Measurements from ENCODE around the gene CTAG1B.
"Not testable (repeated sequence)": the region's sequence is repeated elsewhere in the genome, so short reads cannot be mapped to it uniquely, and the experiment has no call there.

Gene CTAG1B

DNA sequence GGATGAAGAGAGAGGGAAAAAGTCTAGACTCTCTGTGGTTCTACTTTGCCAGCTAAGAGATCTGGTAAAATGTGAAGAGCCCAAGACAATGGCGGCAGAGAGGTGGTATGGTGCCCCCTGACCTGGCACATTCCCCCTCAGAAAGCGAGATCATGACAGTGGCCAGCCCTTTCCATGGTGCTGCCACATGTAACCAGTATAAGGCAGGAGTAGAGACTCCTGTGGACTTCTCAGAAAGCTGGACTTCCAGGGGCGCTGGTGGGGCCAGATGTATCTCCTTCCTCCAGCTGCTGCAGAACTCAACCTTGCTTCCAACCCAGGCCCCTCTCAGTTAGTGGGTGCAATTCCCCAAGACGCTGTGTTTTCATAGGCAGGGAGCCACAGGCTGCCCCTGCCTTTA lies 24.6 kb downstream of the CTAG1B start:
- TF ChIP-seq, protein P1, sequence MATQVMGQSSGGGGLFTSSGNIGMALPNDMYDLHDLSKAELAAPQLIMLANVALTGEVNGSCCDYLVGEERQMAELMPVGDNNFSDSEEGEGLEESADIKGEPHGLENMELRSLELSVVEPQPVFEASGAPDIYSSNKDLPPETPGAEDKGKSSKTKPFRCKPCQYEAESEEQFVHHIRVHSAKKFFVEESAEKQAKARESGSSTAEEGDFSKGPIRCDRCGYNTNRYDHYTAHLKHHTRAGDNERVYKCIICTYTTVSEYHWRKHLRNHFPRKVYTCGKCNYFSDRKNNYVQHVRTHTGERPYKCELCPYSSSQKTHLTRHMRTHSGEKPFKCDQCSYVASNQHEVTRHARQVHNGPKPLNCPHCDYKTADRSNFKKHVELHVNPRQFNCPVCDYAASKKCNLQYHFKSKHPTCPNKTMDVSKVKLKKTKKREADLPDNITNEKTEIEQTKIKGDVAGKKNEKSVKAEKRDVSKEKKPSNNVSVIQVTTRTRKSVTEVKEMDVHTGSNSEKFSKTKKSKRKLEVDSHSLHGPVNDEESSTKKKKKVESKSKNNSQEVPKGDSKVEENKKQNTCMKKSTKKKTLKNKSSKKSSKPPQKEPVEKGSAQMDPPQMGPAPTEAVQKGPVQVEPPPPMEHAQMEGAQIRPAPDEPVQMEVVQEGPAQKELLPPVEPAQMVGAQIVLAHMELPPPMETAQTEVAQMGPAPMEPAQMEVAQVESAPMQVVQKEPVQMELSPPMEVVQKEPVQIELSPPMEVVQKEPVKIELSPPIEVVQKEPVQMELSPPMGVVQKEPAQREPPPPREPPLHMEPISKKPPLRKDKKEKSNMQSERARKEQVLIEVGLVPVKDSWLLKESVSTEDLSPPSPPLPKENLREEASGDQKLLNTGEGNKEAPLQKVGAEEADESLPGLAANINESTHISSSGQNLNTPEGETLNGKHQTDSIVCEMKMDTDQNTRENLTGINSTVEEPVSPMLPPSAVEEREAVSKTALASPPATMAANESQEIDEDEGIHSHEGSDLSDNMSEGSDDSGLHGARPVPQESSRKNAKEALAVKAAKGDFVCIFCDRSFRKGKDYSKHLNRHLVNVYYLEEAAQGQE (IDR thresholded peaks at IDR 0.05; ENCODE audit: insufficient read depth in 1 of 2, low read depth in 2 of 2, low read length in 2 of 2), result no peak
- TF ChIP-seq TAF1 (IDR thresholded peaks at IDR 0.05; ENCODE audit: borderline replicate concordance, insufficient read depth, low read length) (no peak), POLR2AphosphoS5 (IDR thresholded peaks at IDR 0.05; ENCODE audit: low read depth, low read length) (no peak), SIN3A (IDR thresholded peaks at IDR 0.05; ENCODE audit: borderline replicate concordance, insufficient read depth, low read length) (no peak), FOXP2 (optimal IDR thresholded peaks at IDR 0.05; ENCODE audit: borderline replicate concordance, extremely low read depth, extremely low read length, insufficient read depth) (no peak)

DNA sequence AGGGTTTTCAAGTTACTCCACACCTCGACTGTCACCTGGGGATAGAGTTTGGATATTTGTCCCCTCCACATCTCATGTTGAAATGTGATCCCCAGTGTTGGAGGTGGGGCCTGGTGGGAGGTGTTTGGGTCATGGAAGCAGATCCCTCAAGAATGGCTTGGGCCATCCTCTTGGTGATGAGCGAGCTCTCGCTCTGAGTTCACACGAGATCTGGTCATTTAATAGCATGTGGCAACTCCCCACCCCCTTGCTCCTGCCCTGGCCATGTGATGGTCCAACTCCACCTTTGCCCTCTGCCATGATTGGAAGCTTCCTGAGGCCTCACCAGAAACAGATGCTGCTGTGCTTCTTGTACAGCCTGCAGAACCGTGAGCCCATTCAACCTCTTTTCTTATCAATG lies 25.9 kb downstream of the CTAG1B start:
- no peak for TF ChIP-seq TAF1 (IDR thresholded peaks at IDR 0.05; ENCODE audit: borderline replicate concordance, insufficient read depth, low read length)
- TF ChIP-seq FOXP2 (optimal IDR thresholded peaks at IDR 0.05; ENCODE audit: borderline replicate concordance, extremely low read depth, extremely low read length, insufficient read depth), result no peak
- TF ChIP-seq SIN3A (IDR thresholded peaks at IDR 0.05; ENCODE audit: borderline replicate concordance, insufficient read depth, low read length), result no peak
- TF ChIP-seq, protein P1 (IDR thresholded peaks at IDR 0.05; ENCODE audit: insufficient read depth in 1 of 2, low read depth in 2 of 2, low read length in 2 of 2), result no peak
- no peak for TF ChIP-seq POLR2AphosphoS5 (IDR thresholded peaks at IDR 0.05; ENCODE audit: low read depth, low read length)

DNA sequence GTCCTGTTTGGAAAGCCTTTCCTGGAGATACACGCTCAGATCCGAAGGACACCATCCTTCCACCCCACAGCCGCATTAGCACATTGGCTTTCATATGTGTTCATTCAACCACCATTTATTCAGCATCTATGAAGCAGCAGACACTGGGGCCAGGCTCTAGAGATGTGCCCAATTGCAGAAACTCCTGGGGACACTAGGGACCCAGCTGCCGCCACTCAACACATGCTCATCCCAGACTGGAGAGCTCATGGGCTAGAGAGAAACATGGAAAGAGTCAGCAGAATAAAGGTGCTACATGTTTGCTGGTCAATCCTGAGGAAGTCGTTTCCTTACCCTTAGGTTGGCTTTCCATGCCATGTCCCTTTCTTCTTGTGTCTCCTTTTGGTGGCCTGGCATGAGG lies 26.6 kb downstream of the CTAG1B start:
- TF ChIP-seq TAF1 (IDR thresholded peaks at IDR 0.05; ENCODE audit: borderline replicate concordance, insufficient read depth, low read length) (no peak), SIN3A (IDR thresholded peaks at IDR 0.05; ENCODE audit: borderline replicate concordance, insufficient read depth, low read length) (no peak), POLR2AphosphoS5 (IDR thresholded peaks at IDR 0.05; ENCODE audit: low read depth, low read length) (no peak), FOXP2 (optimal IDR thresholded peaks at IDR 0.05; ENCODE audit: borderline replicate concordance, extremely low read depth, extremely low read length, insufficient read depth) (no peak)

DNA sequence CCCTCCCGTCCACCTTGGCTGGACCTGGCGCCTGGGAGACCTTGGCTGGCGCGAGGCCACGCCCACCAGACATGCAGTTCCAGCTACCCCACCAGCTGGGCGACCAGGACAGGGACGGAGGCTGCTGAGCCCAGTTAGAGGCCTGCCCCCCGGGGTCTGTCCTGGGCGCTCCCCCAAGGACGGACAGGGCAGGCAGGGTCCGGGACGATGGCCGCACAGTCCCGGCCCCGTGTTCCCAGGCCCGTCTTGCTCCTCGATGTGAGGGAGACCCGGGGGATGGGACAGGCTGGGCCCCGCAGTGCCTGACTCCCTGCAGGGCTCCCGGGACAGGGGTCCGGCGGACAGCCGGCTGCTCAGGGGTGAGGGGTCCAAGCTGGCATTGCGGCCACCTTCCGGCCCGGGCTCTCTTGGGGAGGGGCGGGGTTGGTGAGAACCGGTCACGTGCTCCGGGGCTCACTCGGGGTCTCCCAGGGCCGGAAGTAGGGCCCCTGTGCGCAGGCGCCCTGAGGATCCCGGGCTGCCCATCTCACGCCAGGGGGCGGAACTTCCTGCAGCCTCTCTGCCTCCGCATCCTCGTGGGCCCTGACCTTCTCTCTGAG lies 34.4 kb downstream of the CTAG1B start, which contains the start of gene CTAG1A:
Gene CTAG1A (plus strand): TSS at position 549 of the 599 bp plus-strand sequence. CDS start 74 bp downstream, outside the sequence.
- not testable (repeated sequence) for TF ChIP-seq POLR2AphosphoS5 (IDR thresholded peaks at IDR 0.05; ENCODE audit: low read depth, low read length); SIN3A (IDR thresholded peaks at IDR 0.05; ENCODE audit: borderline replicate concordance, insufficient read depth, low read length)
- TF ChIP-seq, protein P1 (IDR thresholded peaks at IDR 0.05; ENCODE audit: insufficient read depth in 1 of 2, low read depth in 2 of 2, low read length in 2 of 2), result not testable (repeated sequence)
